Stimulated activated CD8-positive, alpha-beta memory T cell treated with anti-CD3 and anti-CD28 coated beads, Interleukin-4, amount 100 ng/mL, for 4 hours (primary cell): ENCODE results near the gene DENND1A.

ENCODE experiments used
- DNase-seq, 2 donors: peaks; one replicate each; pipeline ENCODE4 v3.0.0-alpha.2; 2020; ENCODE audit warnings: low read depth in 2 of 2, low spot score in 1 of 2

The DENND1A gene

DNA sequence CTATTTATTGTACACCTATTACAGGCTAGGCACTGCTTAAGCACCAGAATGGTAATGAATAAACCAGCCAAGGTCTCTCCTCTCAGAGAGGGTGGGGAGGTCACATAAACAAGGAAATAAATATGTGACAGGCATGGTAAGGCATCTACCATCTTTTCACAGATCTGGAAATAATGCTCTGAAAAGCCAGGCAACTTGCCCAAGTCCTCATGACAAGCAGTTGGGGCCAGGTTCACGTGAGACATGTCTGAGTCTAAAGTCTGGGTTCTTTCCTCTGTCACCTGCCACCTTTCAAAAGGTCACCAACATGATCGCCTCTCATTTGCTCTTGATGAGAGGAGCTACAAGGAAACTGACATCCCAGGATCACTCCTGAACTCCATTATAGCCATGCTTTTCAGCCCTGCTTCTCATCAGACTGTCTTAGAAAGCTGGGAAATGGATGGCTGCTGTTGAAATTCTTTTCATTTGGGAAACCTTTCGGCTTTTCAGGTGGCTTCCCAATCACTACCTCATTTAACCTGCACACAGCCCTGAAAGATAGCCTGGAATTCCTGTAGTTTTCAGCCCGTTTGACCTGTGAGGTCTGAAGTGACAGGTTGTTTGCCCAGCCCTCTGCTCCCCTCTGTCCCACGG is 450.8 kb downstream of the DENND1A start:
- no peak for DNase-seq

GRCh38 chr9:123478160-123478559 is 451.8 kb downstream of the DENND1A start:
- DNase-seq = no peak

GRCh38 chr9:123475407-123475806 is 454.5 kb downstream of the DENND1A start:
- no peak for DNase-seq

GRCh38 chr9:123472862-123473614 is 456.9 kb downstream of the DENND1A start:
- DNase-seq = no peak

DNA sequence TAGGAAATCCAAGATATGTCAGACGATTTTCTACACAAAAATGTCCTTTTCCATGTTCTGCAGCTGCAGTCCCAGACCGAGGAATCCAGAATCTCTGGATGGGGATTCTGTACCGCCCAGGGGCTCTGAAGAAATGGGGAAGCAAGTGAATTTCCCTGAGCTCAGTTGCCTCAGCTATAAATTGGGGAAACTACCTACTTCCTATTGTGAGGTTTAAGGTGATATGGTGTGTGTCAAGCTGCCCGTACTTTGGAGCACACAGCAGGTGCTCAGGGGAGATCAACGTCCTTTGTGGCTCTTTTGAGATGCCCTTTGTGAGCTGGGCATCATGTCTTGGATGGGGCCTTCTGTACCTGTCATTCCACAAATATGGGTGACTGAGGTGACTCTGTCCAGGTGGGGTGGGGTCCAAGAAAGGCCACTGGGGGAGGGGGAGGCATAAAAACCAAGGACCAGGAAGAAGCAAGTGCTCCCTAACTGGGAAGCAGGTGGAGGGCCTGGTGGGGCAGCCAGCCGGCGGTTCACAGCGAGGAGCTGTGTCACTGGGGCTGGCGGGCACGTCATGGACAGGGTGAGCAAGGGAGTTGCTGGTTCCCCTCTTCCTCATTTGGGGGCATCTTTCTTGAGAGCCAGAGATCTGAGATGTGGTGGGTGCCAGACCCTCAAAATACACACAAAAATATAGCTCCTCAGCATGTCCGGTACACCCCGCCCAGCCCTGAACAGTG is 457.9 kb downstream of the DENND1A start:
- no peak for DNase-seq

DNA sequence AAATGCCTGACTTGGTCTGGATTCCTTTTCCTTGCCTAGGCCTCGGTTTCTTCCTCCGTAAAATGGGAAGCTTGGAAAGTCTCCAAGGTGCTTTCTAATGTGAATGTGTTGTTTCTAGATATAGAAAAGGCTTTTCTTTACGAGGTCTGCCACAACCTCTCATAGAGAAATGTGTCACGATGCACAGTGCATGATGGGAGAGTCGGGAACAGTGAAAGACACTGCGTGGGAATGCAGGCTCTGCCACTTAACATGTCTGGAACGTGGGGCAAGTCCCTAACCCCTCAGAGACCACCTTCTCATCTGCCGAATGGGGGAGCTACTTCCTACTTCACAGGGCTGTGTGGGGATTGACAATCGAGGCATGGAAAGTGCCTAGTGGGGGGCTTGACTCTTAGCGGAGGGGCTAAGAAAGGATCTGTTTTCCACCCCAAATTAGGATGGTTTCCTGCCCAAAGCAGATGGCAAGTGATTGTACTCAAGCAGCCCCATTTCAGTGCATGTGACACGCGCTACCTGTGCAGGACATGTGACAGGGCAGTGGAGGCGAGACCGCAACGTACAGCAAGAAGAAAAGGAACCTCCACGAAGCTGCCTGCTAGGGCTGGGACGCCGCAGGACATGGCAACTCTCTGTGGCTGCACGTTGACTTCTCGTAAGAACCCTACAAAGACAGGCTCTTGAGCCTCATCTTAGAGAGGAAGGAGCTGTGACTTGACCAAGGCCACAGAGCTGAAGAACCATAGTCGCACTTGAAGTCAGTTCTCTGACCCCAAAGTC is 458.7 kb downstream of the DENND1A start:
- no peak for DNase-seq

DNA sequence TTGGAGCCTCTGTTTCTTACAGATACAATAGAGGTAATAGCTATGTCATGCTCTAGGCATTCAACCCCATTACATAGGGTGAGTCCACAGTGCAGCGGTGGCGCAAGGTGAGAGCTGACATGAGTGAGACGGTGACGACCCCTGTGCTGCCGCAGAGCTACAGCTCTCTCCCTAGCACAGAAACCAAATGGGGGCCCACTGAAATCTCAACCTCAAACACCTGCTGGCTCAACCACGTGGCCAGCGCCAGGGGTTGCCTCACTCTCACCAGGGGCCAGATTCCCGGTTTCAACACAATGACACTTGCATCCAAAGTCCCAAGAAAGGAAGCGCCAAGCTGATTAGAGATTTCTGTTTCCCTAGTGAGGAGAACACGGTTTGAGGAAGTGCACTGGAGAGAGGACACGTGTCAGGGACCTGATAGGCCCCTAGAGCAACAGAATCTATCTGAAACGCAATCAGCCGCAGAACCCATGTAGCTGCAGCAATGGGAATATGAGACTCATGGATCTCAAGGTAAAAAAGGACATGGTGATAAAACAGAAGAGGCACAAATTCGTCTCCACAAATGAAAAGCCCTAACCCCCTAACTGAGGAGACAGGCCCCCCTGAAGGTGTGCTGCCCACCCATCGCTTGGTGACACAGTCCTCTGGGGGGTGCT is 459.7 kb downstream of the DENND1A start:
- no peak for DNase-seq

DNA sequence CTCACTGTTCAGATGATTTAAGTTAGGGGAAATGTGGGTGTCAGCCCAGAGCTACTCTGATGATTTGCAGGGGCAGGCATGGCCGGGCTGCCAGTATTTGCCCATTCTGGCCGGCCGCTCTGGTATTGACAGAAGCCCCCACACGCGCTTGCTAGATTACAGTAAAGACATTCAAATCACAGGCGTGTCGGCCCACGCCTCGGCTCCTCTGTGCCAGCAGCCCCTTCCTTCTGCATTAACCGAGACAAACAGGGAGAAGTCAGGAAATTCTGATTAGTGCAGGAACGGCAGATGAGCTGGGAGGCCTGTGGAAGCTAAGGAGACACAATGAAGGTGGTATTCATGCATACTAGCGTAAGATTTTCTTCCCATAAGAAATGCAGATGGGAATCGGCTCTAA is 460.6 kb downstream of the DENND1A start:
- no peak for DNase-seq

DNA sequence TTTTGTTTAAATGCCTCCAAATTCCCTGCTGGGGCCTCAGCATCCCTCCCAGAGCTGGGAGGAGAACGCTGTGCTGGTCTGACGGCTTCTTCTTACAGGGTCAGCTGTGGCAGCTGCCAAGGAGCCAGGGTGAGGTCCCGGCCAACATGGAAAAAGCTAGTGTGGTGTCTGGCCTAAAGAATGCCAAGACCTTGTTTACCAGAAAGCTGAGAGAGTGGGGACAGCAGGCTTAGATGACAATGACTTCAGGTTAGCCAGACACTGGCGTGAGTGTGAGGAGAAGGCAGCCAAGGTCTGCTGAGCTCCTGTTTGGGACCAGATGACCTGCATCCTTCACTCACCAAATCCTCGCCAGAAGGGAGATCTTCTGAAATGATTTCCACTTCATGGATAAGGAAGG is 461.4 kb downstream of the DENND1A start:
- no peak for DNase-seq

DNA sequence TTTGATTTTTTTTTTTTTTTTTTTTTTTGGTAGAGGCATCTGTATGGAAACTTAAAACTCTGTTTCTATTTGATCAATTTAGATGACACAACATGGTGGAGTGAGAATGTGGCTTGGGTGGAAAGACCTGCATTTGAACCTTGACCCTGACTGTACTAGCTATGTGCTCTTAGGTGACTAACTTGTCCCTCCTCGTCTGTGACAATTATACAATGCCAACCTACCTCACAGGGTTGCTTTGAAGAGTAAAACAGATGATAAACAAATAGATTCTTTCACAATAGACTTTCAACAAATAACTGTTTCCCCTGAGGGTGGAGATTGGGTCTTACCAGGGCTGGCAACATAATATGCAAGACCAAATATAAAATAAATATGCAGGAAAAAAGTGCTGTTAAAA is 464.6 kb downstream of the DENND1A start:
- no peak for DNase-seq

DNA sequence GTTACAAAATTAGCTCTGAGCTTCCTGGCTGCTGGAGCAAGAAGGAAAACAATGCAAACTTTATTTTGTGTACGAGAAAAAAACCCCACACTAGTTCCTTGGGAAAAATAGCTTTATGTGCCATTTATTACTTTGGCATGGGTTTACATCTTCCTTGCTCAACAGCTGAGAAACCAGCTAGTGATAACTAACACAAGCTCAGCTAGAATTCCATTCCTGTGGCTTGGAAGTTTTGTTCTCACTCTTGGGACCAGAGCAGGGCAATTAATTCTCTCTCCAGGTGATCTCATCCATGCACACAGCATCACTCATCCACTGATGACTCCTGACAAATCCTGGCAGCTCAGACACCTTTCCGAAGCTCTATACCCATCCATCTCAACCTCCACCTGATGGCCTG is 469.8 kb downstream of the DENND1A start:
- DNase-seq = no peak

- no peak for DNase-seq
Measured at GRCh38 chr9:123457583-123457982, 472.3 kb downstream of the DENND1A start.

DNA sequence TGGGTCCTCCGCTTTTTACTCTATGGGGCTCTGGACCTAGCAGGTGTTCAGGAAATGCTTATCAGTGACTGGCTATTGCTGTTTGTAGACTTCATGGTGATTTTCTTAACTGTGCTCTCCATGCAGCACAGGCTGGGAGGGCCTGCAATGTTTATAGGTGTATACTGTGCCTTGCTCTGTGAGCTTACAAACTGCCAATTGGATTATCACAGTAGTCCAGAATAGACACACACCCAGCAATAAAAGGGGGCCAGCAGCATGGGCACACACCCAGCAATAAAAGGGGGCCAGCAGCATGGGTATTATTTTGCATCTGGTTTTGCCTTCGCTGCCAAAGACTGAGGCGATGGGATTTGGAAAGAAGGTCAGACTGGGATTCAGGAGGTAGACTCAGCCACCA is 473.9 kb downstream of the DENND1A start:
- DNase-seq = no peak

GRCh38 chr9:123455187-123455586 is 474.7 kb downstream of the DENND1A start:
- DNase-seq = no peak

DNA sequence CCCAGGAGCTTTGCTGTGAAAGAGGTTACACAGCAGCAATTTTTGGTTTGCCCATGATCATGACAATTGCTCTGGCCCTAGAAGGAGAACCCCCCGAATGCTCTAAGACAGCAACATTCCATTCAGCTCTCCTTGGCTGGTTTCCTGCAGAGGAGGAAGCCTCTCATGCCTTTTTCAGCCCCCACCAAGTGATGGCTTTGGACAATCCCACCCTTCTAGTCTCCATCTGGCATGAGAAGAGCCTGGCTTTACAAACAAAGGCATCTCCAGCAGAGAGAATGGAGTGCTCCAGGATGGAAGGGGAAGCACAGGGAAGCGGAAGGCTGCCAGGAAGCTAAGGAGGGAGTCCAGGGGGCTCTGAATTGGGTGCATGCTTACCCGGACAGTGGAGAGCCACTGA is 475.6 kb downstream of the DENND1A start:
- no peak for DNase-seq

DNA sequence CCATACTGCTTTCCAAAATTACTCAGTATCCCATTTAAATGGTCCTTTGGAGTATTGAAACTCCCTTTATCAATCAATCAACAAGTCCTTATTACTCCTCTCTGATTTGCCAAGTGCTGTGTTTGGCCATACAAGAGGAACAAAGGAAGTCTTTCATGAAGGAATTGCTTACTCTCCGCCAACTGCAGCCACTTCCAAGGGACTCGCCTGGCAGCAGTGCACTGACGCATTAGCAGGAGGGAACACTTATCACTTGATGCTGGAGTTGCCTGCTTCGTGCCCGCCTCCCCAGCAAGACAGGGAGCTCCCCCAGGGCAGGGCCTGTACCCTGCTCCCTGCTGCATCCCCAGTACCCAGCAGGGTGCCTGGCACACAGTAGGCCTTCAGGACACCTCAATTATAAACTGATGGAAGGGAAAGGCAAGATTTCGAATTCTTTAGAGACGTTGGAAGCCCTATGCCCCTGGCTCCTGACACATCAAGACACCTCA is 476.1 kb downstream of the DENND1A start:
- DNase-seq = no peak

DNA sequence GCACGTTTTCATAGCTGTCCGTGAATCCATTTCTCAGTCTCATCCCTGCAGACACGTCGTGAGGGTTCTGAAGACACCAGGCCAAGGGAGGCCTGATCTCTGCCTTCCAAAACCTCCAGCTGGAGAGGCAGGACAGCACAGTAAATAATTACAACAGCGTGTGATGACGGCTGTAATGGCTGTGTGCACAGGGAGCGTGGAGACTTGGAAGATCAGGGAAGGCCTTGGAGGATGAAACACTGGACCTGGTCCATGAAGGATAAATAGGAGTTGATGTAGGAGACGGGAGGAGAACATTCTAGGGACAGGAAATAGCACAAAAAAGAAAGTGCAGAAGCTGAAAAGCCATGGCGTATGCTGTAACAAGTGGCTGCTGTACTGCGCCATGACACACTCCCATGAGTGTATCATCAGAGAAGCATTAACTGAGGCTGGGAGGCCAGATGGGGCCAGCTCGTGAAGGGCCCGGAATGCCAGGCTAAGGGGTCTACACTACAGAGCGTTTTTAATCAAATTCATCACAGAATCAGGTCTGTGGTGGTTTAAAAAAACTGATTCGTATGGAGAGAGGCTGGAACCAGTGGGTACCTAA is 476.8 kb downstream of the DENND1A start:
- DNase-seq = no peak

GRCh38 chr9:123450996-123451395 is 478.9 kb downstream of the DENND1A start:
- no peak for DNase-seq

GRCh38 chr9:123450098-123450770 is 479.7 kb downstream of the DENND1A start:
- no peak for DNase-seq
